Smooth muscle cell (in vitro differentiated cells): Measurements from ENCODE around the gene IRF7. TPM values are rescaled to one million over a fixed set of nuclear protein-coding genes. Genes with fewer than 3 reads are reported as not detected.

Source experiments
- DNase-seq: peaks from one replicate; lab custom pipeline; 2025; ENCODE audit not compliant: unreplicated experiment; lab: John Stamatoyannopoulos, UW
- H2AFZ ChIP-seq: fragments of 200-600 bp; sonication (generic); 2 replicates; pipeline ENCODE4 v1.6.0; 2016; ENCODE audit warnings: antibody characterized with exemption, low read depth, mild to moderate bottlenecking
- H3F3A ChIP-seq: fragments of 200-600 bp; sonication (generic); 2 replicates; pipeline ENCODE4 v1.6.0; 2017; ENCODE audit warnings: antibody characterized with exemption, low read depth
- H3K27ac ChIP-seq: fragments of 200-600 bp; sonication (generic); 2 replicates; pipeline ENCODE4 v1.5.1; 2016; ENCODE audit warnings: low read depth, mild to moderate bottlenecking
- H3K27me3 ChIP-seq: fragments of 200-600 bp; sonication (generic); 2 replicates; pipeline ENCODE4 v1.6.1; 2016; ENCODE audit warnings: low read depth, mild to moderate bottlenecking
- H3K36me3 ChIP-seq: fragments of 200-600 bp; sonication (generic); 2 replicates; pipeline ENCODE4 v1.5.1; 2016; ENCODE audit warnings: low read depth
- H3K4me1 ChIP-seq: fragments of 200-600 bp; sonication (generic); 2 replicates; pipeline ENCODE4 v1.5.1; 2016; ENCODE audit warnings: low read depth
- H3K4me2 ChIP-seq: fragments of 200-600 bp; sonication (generic); 2 replicates; pipeline ENCODE4 v1.6.0; 2016; ENCODE audit warnings: mild to moderate bottlenecking
- H3K4me3 ChIP-seq: fragments of 200-600 bp; sonication (generic); 2 replicates; pipeline ENCODE4 v1.5.1; 2016; ENCODE audit warnings: mild to moderate bottlenecking
- H3K79me2 ChIP-seq: fragments of 200-600 bp; sonication (generic); 2 replicates; pipeline ENCODE4 v1.6.0; 2016; ENCODE audit warnings: low read depth, mild to moderate bottlenecking
- H3K9ac ChIP-seq: fragments of 200-600 bp; sonication (generic); 2 replicates; pipeline ENCODE4 v1.6.0; 2016; ENCODE audit warnings: low read depth
- H3K9me3 ChIP-seq: fragments of 200-600 bp; sonication (generic); replicated peaks from 2 replicates; pipeline ENCODE4 v1.5.1; 2016; ENCODE audit warnings: low read depth
- H4K20me1 ChIP-seq: fragments of 200-600 bp; sonication (generic); 2 replicates; pipeline ENCODE4 v1.6.0; 2016; ENCODE audit warnings: low read depth
- CTCF ChIP-seq: fragments of 200-600 bp; sonication (generic); IDR thresholded peaks from 2 replicates; pipeline ENCODE4 v1.5.1; 2017; ENCODE audit warnings: borderline replicate concordance, mild to moderate bottlenecking, antibody characterized with exemption; ENCODE audit not compliant: insufficient read depth, poor library complexity, severe bottlenecking
- WGBS: methylation state at CpG from one replicate; pipeline ENCODE4 v1.1.7; 2016; ENCODE audit warnings: low lambda C conversion rate; 5-methylcytosine and 5-hydroxymethylcytosine counted together
- polyA plus RNA-seq: library from polyadenylated mRNA; unstranded; fragments of >200 nt; fragmentation: Nextera tagmentation; extraction: Ambion mirVana; gene quantifications from 2 replicates; pipeline ENCODE4 v1.2.1, GENCODE V29; 2016
- total RNA-seq: library from RNA; depleted of rRNA; stranded (reverse); fragments of >200 nt; gene quantifications from 2 replicates; pipeline ENCODE4 v1.2.3, GENCODE V29; 2014

The IRF7 gene
- total and polyA plus RNA-seq, 2 experiments from 2014 or later = 7.1 to 14.3 TPM

GRCh38 chr11:620201-620600 lies 4.5 kb upstream of the IRF7 start:
- no peak for TF ChIP-seq CTCF
- H3K4me1 ChIP-seq = peaks cover 5% of the 10 kb centered on the region
- H3K27ac ChIP-seq = no peak overlapping the region
- H2AFZ ChIP-seq = no peak overlapping the region
- H3K9me3 ChIP-seq = no peaks in the 10 kb centered on the region
- peaks cover 34% of the 10 kb centered on the region for H4K20me1 ChIP-seq
- no peaks in the 10 kb centered on the region for H3F3A ChIP-seq
- no peak for DNase-seq
- no peaks in the 10 kb centered on the region for H3K79me2 ChIP-seq
- H3K4me2 ChIP-seq = no peak overlapping the region
- no peak overlapping the region for H3K4me3 ChIP-seq
- H3K9ac ChIP-seq = no peak overlapping the region
- H3K36me3 ChIP-seq = no peaks in the 10 kb centered on the region
- WGBS = 97% methylated on average over 6 of the region's 13 CpGs
- H3K27me3 ChIP-seq = no peaks in the 10 kb centered on the region

GRCh38 chr11:619628-620050 lies 3.9 kb upstream of the IRF7 start:
- H3K9ac ChIP-seq = no peak overlapping the region
- H3K4me2 ChIP-seq = no peak overlapping the region
- no peaks in the 10 kb centered on the region for H3K27me3 ChIP-seq
- H3K9me3 ChIP-seq = no peaks in the 10 kb centered on the region
- peaks cover 7% of the 10 kb centered on the region for H3K4me1 ChIP-seq
- H3F3A ChIP-seq = peaks cover 2% of the 10 kb centered on the region
- no peak overlapping the region for H3K27ac ChIP-seq
- no peaks in the 10 kb centered on the region for H3K36me3 ChIP-seq
- peaks cover 34% of the 10 kb centered on the region for H4K20me1 ChIP-seq
- no peak overlapping the region for H2AFZ ChIP-seq
- DNase-seq = no peak
- H3K79me2 ChIP-seq = no peaks in the 10 kb centered on the region
- WGBS = 99% methylated on average over 11 of the region's 22 CpGs
- no peak overlapping the region for H3K4me3 ChIP-seq
- no peak for TF ChIP-seq CTCF

DNA sequence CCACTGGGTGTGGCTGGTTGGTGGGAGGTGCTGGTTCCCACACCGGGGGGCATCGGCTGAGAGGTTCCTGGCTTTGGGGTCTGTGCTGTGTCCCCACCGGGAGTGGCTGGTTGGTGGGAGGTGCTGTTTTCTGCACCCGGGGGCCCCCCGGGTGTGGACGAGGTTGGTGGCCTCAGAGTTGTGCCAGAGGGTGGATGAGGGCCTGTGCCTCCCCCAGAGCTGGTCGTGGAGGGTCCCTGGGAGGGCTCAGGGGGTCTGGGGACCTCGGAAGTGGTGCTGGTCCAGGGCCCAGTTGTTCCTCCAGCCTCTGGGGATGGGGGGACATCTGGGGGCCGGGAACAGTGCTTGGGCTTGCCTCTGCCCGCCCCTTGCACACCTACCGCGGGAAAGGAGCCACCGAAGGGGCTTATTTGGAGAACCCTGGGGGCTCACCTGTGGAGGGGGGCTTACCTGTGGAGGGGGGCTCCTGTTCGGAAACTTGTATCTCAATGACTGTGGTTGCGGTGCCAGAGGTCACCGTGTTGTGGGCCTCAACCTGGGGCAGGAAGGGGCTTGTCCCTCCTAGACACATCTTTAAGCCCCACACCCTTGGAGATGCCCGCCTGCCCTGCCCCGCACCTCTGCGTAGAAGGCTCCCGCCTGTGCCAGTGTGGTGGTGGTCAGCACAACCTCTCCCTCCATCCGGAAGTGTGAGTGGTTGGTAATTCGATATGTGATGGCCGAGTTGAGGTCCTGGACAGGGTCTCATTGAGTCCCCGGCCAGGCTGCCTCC lies 3.3 kb upstream of the IRF7 start:
- H3F3A ChIP-seq = peaks cover 8% of the 10 kb centered on the region
- TF ChIP-seq CTCF = no peak
- no peak overlapping the region for H3K9ac ChIP-seq
- peaks cover 7% of the 10 kb centered on the region for H3K4me1 ChIP-seq
- DNase-seq = no peak
- no peaks in the 10 kb centered on the region for H3K79me2 ChIP-seq
- H4K20me1 ChIP-seq = peaks cover 34% of the 10 kb centered on the region
- H3K4me2 ChIP-seq = no peak overlapping the region
- H3K9me3 ChIP-seq = no peaks in the 10 kb centered on the region
- H3K36me3 ChIP-seq = no peaks in the 10 kb centered on the region
- no peak overlapping the region for H3K27ac ChIP-seq
- H2AFZ ChIP-seq = no peak overlapping the region
- WGBS = 96% methylated on average over 24 of the region's 24 CpGs
- no peaks in the 10 kb centered on the region for H3K27me3 ChIP-seq
- no peak overlapping the region for H3K4me3 ChIP-seq
